Measurements from ENCODE around the gene GRID2IP. TPM values are rescaled to one million over a fixed set of nuclear protein-coding genes. Genes with fewer than 3 reads are reported as not detected.

The GRID2IP gene
- total and polyA plus RNA-seq, 2 of the 13 experiments (the other 11 are each of a cell fraction or from before 2014, with no cell fraction given) = 0.03 TPM; not detected in 1

DNA sequence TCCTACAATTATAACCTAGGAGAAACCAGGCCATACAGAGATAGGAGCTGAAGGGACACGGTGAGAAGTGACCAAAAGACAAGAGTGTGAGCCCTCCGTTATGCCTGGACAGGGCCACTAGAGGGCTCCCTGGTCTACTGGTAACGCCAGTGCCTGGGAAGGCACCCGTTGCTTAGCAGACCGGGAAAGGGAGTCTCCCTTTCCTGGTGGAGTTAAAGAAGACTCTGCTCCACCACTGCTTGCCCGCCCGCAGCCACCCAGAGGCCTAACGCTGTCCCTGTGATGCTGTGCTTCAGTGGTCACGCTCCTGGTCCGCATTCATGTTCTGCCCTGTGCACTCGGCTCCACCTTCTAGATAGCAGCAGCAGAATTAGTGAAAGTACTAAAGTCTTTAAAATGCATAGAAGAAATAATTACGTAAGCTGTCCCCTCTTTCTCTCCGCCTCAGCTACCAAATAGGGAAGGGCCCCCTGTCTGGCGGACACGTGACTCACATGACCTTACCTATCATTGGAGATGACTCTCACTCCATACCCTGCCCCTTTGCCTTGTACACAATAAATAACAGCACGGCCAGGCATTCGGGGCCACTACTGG, 34.8 kb downstream of the GRID2IP start (continued):
- TF ChIP-seq, protein P1, sequence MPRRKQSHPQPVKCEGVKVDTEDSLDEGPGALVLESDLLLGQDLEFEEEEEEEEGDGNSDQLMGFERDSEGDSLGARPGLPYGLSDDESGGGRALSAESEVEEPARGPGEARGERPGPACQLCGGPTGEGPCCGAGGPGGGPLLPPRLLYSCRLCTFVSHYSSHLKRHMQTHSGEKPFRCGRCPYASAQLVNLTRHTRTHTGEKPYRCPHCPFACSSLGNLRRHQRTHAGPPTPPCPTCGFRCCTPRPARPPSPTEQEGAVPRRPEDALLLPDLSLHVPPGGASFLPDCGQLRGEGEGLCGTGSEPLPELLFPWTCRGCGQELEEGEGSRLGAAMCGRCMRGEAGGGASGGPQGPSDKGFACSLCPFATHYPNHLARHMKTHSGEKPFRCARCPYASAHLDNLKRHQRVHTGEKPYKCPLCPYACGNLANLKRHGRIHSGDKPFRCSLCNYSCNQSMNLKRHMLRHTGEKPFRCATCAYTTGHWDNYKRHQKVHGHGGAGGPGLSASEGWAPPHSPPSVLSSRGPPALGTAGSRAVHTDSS (CRISPR knock-in tag; conservative IDR thresholded peaks at IDR 0.05) = no peak
- TF ChIP-seq KLF15 (CRISPR knock-in tag; IDR thresholded peaks at IDR 0.05; ENCODE audit: borderline replicate concordance) (no peak), ZNF562 (CRISPR knock-in tag; IDR thresholded peaks at IDR 0.05; ENCODE audit: borderline replicate concordance) (no peak), ZNF431 (CRISPR knock-in tag; IDR thresholded peaks at IDR 0.05; ENCODE audit: borderline replicate concordance, low read depth) (no peak), ZFP41 (CRISPR knock-in tag; IDR thresholded peaks at IDR 0.05; ENCODE audit: borderline replicate concordance) (no peak), ADNP (CRISPR knock-in tag; IDR thresholded peaks at IDR 0.05) (no peak), RFX3 (CRISPR knock-in tag; IDR thresholded peaks at IDR 0.05) (no peak), KMT2A (CRISPR knock-in tag; IDR thresholded peaks at IDR 0.05) (no peak), ZNF441 (CRISPR knock-in tag; IDR thresholded peaks at IDR 0.05; ENCODE audit: borderline replicate concordance) (peak; percentile 73), BORCS8-MEF2B (CRISPR knock-in tag; IDR thresholded peaks at IDR 0.05) (no peak), CC2D1A (CRISPR knock-in tag; IDR thresholded peaks at IDR 0.05) (no peak), SCMH1 (CRISPR knock-in tag; IDR thresholded peaks at IDR 0.05; ENCODE audit: borderline replicate concordance) (no peak), MEIS1 (CRISPR knock-in tag; IDR thresholded peaks at IDR 0.05; ENCODE audit: borderline replicate concordance) (no peak), FOXM1 (CRISPR knock-in tag; IDR thresholded peaks at IDR 0.05) (no peak), FOXK1 (CRISPR knock-in tag; IDR thresholded peaks at IDR 0.05; ENCODE audit: borderline replicate concordance, low read depth) (no peak), ZNF367 (CRISPR knock-in tag; IDR thresholded peaks at IDR 0.05; ENCODE audit: borderline replicate concordance) (no peak), RORA (CRISPR knock-in tag; IDR thresholded peaks at IDR 0.05) (no peak), MATR3 (CRISPR knock-in tag; IDR thresholded peaks at IDR 0.05) (no peak), TAF1 (CRISPR knock-in tag; IDR thresholded peaks at IDR 0.05) (no peak), SP140L (CRISPR knock-in tag; IDR thresholded peaks at IDR 0.05; ENCODE audit: borderline replicate concordance) (no peak)
- TF ChIP-seq, protein P2, sequence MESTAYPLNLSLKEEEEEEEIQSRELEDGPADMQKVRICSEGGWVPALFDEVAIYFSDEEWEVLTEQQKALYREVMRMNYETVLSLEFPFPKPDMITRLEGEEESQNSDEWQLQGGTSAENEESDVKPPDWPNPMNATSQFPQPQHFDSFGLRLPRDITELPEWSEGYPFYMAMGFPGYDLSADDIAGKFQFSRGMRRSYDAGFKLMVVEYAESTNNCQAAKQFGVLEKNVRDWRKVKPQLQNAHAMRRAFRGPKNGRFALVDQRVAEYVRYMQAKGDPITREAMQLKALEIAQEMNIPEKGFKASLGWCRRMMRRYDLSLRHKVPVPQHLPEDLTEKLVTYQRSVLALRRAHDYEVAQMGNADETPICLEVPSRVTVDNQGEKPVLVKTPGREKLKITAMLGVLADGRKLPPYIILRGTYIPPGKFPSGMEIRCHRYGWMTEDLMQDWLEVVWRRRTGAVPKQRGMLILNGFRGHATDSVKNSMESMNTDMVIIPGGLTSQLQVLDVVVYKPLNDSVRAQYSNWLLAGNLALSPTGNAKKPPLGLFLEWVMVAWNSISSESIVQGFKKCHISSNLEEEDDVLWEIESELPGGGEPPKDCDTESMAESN (CRISPR knock-in tag; conservative IDR thresholded peaks at IDR 0.05) = no peak
- TF ChIP-seq, protein P3, sequence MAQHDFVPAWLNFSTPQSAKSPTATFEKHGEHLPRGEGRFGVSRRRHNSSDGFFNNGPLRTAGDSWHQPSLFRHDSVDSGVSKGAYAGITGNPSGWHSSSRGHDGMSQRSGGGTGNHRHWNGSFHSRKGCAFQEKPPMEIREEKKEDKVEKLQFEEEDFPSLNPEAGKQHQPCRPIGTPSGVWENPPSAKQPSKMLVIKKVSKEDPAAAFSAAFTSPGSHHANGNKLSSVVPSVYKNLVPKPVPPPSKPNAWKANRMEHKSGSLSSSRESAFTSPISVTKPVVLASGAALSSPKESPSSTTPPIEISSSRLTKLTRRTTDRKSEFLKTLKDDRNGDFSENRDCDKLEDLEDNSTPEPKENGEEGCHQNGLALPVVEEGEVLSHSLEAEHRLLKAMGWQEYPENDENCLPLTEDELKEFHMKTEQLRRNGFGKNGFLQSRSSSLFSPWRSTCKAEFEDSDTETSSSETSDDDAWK (CRISPR knock-in tag; IDR thresholded peaks at IDR 0.05) = no peak
